ENCODE measurements around the gene CCDC60.

CCDC60 gene

DNA sequence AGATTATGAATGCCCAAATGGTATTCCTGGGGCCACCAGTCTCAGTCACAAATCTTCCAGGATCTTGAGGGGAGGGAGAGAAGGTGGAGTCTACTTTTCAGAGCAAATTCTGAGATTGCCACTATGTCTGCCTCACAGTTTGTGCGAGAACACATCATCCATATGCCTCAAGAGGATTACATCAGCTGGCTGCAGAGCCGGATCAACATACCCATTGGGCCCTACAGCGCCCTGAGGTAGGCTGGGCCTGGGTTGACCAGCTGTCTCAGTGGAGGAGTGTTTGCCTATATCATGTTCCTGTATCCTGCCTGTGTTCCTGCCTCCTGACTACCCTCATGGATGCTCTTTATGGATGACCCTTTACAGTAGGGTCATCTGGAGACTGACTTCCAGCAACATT lies 205.9 kb downstream of the CCDC60 start:
- DNase-seq (ENCODE audit: low read depth in 3 of 3) = no peak

DNA sequence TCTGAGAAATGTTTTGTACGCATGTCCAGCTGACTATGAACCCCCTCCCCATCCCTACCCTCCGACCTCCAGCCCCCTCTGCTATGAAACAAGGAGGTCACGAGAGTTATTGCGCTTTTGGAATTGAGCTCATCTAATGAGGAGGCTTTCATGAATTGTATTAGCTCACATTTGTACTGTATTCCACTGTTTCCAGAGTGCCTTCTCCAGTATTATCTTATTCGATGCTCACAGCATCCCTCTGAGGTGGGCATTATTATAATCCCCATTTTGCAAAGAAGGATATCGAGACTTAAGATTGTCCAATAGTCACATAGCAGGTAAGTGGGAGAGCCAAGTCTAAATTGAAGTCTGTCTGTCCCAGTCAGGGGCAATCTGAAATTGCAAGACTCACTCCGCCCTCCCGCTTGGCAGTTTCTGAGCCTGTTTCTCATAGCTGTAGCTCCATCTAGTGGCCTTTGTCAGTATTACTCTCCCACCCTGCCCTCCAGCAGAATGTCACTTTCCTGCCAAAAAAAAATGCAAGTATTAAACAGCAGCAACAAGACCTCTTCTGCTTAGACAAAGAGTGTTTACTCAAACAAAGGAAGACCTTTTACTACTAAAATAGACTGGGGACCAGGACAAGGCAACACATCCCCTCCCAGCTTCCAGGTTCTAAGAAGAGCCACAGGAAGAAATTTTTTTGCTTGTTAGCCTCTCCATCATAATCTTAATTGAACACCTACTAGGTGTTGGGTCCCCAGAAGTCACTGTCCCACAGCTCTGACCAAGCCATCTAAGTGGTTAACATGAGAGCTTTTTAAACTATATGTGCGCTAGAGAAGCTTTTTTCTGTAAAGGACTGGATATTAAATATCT lies 210.5 kb downstream of the CCDC60 start:
- peak; percentile 16 to 47 (median 43) for DNase-seq (ENCODE audit: low read depth in 3 of 3)

DNA sequence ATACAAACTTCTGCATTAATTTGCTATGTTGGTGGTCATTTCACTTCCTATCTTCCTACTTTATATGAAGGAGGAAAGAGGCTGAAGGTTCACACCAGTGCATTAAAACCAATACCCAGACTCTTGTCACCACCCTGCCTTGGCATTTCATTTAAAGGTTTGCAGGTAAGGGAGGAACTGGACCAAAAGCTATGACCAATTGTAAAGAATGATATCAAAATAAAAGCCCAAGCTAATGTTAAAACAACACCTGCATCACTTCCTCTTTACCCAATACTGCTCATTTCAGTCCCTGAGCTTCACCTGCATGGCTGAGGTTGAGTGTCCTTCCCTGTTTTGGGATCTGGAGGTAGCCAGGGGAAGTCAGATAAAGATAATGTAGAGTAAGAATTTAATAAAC lies 211.8 kb downstream of the CCDC60 start:
- DNase-seq (ENCODE audit: low read depth in 3 of 3) = no peak

DNA sequence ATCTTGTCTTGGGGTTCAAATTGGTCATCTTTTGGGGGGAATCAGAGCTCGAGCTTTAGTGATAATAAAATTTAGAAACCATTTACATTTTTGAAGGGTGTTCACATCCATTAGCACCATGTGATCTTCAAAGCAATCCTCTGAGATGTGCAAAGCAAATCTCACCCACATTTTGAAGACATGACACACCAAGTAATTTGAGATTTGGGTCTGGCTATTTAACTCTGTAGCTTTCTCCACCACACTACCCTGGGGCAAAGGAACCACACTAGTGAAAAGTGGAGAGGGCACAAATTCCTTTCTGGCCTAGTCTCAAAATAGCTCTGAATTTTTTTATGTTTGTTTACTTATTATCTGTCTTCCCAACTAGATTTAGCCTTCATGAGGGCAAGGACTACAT lies 212.5 kb downstream of the CCDC60 start:
- no peak for DNase-seq (ENCODE audit: low read depth in 3 of 3)

DNA sequence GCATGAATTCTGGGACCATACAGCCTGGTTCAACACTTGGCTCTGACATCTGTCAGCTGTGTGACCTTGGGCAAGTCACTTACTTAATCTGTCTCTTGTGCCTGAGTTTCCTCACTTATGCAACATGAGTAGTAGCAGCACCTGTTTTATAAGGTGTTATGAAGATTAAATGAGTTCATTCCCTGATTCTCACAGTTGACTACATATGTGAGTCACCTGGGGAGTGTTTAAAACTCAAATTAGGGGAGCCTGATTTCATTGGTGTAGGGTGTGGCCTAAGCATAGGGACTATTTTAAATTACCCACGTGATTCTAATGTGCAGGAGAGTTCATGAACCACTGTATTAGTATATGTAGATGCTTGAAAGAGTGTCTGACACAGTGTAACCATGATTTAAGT lies 222.3 kb downstream of the CCDC60 start:
- no peak for DNase-seq (ENCODE audit: low read depth in 3 of 3)

DNA sequence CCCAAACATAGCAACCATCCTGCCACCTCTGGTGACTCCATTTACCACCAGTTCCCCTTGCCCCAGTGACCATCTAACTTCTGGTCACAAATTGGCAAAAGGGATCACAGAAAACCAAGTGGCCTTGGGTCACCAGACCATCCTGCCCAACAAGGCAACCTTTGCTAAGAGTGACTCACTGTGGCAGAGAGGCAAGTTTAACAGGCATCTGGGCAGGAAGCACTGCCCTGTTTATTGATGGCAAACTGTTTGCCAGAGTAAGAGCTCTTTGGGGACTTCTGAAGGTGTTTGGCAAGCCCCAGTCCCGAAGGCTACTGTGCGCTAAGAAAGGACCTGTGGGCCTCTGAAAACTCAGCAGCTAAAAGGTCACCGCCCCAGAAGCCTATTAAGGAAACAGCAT lies 230.9 kb downstream of the CCDC60 start:
- no peak for DNase-seq (ENCODE audit: low read depth in 3 of 3)

DNA sequence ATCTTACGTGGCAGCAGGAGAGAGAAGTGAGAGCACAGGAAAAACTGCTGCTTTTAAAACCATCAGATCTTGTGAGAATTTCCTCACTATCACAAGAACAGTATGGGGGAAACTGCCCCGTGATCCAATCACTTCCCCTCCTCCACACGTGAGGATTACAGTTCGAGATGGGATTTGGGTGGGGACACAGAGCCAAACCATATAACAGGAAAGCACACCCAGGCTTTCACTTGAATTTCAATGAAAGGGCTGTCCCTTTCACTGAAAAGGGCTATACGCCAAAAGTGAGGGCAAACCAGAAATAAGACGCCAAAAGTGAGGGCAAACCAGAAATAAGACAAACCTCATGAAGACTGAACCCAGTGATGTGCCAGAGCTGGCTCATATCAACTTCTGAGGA lies 236.2 kb downstream of the CCDC60 start:
- no peak for DNase-seq (ENCODE audit: low read depth in 3 of 3)

DNA sequence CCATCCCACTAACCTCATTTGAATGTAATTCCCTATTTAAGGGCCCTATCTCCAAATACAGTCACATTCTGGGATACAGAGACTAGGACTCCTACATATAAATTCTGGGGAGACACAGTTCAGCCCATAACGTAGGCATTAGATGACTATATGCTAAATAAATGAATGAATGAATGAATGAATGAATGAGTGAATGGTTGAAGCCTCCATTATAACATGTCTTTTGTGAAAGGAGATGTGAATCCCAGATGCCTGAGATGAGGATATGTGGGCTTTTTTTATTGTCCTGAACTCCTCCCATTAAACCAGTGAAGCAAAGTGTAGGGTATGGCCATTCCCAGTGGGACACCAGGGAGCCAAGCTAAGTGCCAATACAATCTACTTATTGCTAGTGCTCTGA lies 238.6 kb downstream of the CCDC60 start:
- DNase-seq (ENCODE audit: low read depth in 3 of 3) = no peak

DNA sequence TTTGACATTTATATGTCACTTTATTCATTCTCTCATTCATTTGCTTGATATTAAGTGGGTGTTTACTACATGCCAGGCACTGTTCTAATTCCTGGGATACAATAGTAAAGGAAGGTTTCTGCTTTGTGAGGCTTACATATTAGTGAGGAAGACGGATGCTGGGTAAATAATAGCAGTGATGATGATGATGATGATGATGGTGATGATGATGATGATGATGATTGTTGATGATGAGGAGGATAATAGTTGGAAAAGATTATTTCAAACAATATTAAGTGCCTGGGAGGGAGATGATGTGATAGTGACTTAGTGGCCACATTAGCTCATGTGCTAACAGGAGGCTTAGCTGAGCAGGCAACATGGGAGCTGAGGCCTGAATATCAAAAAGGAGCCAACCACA lies 239.7 kb downstream of the CCDC60 start:
- no peak for DNase-seq (ENCODE audit: low read depth in 3 of 3)

DNA sequence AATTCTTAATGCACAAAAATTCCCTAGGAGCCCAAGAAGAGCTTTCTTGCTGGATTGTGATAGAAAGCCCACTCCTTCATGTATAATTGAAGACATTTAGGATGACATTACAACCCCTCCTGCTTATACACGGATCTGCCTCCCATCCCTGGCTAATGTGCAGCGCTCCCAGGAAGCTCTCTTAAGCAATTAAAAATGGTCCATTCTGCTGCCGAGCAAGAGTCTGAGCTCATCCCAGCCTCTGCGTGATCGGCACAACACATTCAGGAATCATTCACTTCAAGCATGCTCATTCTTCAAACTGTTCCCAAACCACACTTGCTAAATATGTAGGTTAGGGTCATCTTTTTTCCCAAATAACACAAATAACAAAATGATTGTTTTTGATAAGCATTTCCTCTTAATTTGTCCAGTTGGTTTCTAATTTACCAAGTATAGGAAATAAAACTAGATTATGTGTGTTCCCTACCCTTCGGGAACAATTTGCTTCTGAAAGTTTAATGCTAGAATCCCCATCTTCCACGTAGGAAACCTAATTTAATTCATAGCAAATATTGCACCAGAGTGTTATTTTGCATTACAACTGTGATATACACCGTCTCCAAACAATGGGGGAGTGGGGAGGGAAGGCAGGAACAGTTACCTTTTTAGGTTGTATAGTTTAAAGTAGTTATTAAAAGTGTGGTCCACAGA lies 241.7 kb downstream of the CCDC60 start:
- DNase-seq (ENCODE audit: low read depth in 3 of 3) = no peak

DNA sequence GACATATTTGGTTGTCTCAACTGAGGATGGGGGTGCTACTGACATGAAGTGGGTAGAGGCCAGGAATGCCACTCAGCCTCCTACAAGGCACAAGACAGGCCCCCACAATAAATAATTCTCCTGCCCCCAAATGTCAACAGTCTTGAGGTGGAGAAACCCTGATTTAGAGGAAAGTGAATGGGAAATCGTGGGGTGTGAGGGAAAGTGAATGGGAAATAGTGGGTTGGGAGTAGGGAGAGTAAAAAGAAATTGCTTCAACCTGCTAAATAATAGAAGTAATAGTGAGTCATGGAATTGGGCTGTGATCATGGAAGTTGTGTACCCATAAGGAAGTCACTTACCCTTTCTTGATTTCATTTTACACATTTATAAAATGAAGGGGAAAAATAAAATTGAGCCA lies 242.4 kb downstream of the CCDC60 start:
- DNase-seq (ENCODE audit: low read depth in 3 of 3) = no peak

DNA sequence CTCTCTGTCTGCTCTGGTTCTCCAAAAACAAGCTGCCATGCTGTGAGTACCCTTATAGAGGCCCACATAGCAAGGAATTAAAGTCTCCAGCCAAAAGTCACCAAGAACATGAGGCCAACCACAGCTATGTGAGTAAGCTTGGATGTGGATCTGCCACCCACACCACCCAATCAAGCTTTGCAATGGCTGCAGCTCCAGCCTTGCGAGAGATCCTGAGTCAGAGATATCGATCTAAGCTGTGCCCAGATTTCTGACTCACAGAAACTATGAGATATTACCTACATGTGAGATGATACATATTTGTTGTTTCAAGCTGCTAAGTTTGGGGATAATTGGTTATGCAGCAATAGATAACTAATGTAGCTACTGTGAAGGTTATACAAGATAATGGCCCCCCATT lies 243.6 kb downstream of the CCDC60 start:
- DNase-seq (ENCODE audit: low read depth in 3 of 3) = peak in 2 of 3 donors; percentile 8 to 57

DNA sequence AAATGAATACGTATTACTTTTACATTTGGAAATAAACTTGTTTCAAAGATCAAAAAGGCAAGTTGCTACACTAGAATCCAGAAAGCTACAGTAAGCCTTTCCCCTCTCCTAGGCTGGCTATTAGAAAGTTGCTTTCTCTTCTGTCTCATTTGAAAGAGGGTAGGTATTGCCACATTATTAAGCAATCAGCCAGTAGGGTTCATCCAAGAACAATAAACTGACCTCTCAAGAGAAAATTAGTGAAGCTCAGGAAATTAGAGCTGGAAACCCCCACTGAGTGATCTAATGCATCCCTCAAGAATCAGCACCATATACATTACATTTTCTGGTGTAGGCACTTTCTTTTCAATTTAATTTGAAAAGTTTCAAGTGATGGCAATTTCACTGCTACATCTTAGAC lies 254.6 kb downstream of the CCDC60 start:
- DNase-seq (ENCODE audit: low read depth in 3 of 3) = no peak

DNA sequence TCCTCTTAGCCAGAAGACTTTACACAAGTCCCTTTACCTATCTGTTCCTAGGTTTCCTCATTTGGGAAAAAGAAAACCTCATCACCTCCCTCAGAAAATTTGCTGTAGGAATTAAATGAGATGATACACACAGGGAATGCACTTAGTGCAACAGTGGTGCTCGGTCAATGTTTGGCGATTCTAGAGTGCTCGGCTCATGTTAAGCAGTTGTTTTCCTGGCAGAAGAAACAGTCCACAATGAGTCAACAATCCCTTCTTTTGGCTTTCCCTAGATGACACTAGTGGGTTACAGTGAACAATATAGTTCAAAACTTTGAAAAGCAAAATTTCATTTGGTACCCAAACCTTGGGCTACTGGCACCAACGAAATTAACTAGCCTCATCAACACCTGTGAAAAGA lies 255.1 kb downstream of the CCDC60 start:
- no peak for DNase-seq (ENCODE audit: low read depth in 3 of 3)

All from stimulated activated CD4-positive, alpha-beta T cell treated with anti-CD3 and anti-CD28 coated beads, TNF-alpha, amount 100 ng/mL, for 48 hours (primary cell).